Endothelial cell of umbilical vein (primary cell): ENCODE data around the gene EPHB6. TPM values are rescaled to one million over a fixed set of nuclear protein-coding genes. Genes with fewer than 3 reads are reported as not detected.

Experiments
- BruUV-seq: library from RNA; stranded (reverse); fragments of 400-500 nt; replicated peaks from 2 replicates; lab custom pipeline; 2021; lab: Mats Ljungman, UMichigan
- CTCF ChIA-PET: fragments of 300-600, 350-600 bp; sonication (Branson Sonifier 250); formaldehyde crosslinking; loops from one replicate; lab custom pipeline; 2021; ENCODE audit warnings: antibody characterized with exemption, inconsistent platforms; lab: Charles Lee
- POLR2A ChIA-PET: fragments of 300-600, 350-600 bp; sonication (Branson Sonifier 250); formaldehyde crosslinking; loops from one replicate; lab custom pipeline; 2021; ENCODE audit warnings: antibody characterized with exemption, inconsistent platforms; lab: Charles Lee
- DNase-seq: peaks from one replicate; pipeline ENCODE4 v3.0.0-alpha.2; 2011; ENCODE audit warnings: low read depth, low spot score
- FAIRE-seq: peaks from 2 replicates; lab custom pipeline; 2011; peaks lifted over from hg19 to GRCh38; lab: Jason Lieb, UNC
- H2AFZ ChIP-seq: 2 replicates; pipeline ENCODE4 v1.6.0; 2012; ENCODE audit warnings: low read depth, low read length, control low read depth, inconsistent platforms
- H3K27ac ChIP-seq: 2 replicates; pipeline ENCODE4 v1.5.1; 2011; ENCODE audit warnings: low read depth, mild to moderate bottlenecking, control low read depth, low read length, moderate library complexity; ENCODE audit not compliant: insufficient read depth
- H3K27me3 ChIP-seq, 2 experiments: 2 replicates each; pipeline versions ENCODE4 v1.6.0 to v1.6.1; 2011; ENCODE audit warnings: low read length in 2 of 2, mixed read lengths in 1 of 2; ENCODE audit not compliant: control insufficient read depth in 2 of 2, insufficient read depth in 2 of 2
- H3K36me3 ChIP-seq, 2 experiments: 2 replicates in 1 of 2; 3 replicates in 1 of 2; pipeline ENCODE4 v1.5.1; 2011; ENCODE audit warnings: low read length in 2 of 2, mild to moderate bottlenecking in 1 of 2, moderate library complexity in 1 of 2; ENCODE audit not compliant: control insufficient read depth in 2 of 2, insufficient read depth in 2 of 2; ENCODE audit errors: extremely low read depth in 1 of 2
- H3K4me1 ChIP-seq: 3 replicates; pipeline ENCODE4 v1.5.1; 2011; ENCODE audit warnings: mild to moderate bottlenecking, low read length; ENCODE audit not compliant: control insufficient read depth, insufficient read depth; ENCODE audit errors: extremely low read depth
- H3K4me2 ChIP-seq: 2 replicates; pipeline ENCODE4 v1.6.1; 2011; ENCODE audit warnings: low read length, control low read depth, mixed read lengths; ENCODE audit not compliant: insufficient read depth
- H3K4me3 ChIP-seq, 3 experiments: fragments of 200-600 bp in 1 of 3; sonication (generic), shearing (Covaris generic) in 1 of 3; replicated peaks in 1 of 3; 2 replicates each; pipeline ENCODE4 v1.5.1; 2011 to 2016; ENCODE audit warnings: control low read depth in 3 of 3, low read length in 3 of 3, mild to moderate bottlenecking in 2 of 3, inconsistent platforms in 1 of 3, low read depth in 1 of 3, moderate library complexity in 1 of 3; ENCODE audit not compliant: insufficient read depth in 1 of 3
- H3K79me2 ChIP-seq: 2 replicates; pipeline ENCODE4 v1.6.0; 2012; ENCODE audit warnings: low read length, inconsistent platforms; ENCODE audit not compliant: control insufficient read depth, insufficient read depth
- H3K9ac ChIP-seq: replicated peaks from 2 replicates; pipeline ENCODE3; 2011; ENCODE audit warnings: low read length, control low read depth; ENCODE audit not compliant: insufficient read depth; ENCODE audit errors: extremely low read depth
- H3K9me1 ChIP-seq: replicated peaks from 3 replicates; pipeline ENCODE4 v1.6.0; 2011; ENCODE audit warnings: mild to moderate bottlenecking, low read length; ENCODE audit not compliant: control insufficient read depth, insufficient read depth; ENCODE audit errors: extremely low read depth
- H3K9me3 ChIP-seq: replicated peaks from 2 replicates; pipeline ENCODE4 v1.5.1; 2012; ENCODE audit warnings: low read length, inconsistent platforms; ENCODE audit not compliant: control insufficient read depth, insufficient read depth
- H4K20me1 ChIP-seq: replicated peaks from 2 replicates; pipeline ENCODE3; 2011; ENCODE audit warnings: mild to moderate bottlenecking, low read length; ENCODE audit not compliant: control insufficient read depth, insufficient read depth; ENCODE audit errors: extremely low read depth
- CTCF ChIP-seq, 2 donors: IDR thresholded peaks; 1 replicate in 1 of 2; 2 replicates in 1 of 2; pipeline ENCODE4 v1.5.1; 2011; ENCODE audit warnings: low read length in 2 of 2, mild to moderate bottlenecking in 2 of 2, moderate library complexity in 2 of 2, control low read depth in 1 of 2, inconsistent platforms in 1 of 2, low read depth in 1 of 2; ENCODE audit not compliant: insufficient read depth in 1 of 2; ENCODE audit errors: extremely low read depth in 1 of 2
- EZH2 ChIP-seq: IDR thresholded peaks from 2 replicates; pipeline ENCODE4 v1.6.1; 2012; ENCODE audit warnings: borderline replicate concordance, low read depth, mild to moderate bottlenecking, moderate library complexity, low read length, inconsistent platforms; ENCODE audit not compliant: severe bottlenecking
- FOS ChIP-seq: IDR thresholded peaks from 2 replicates; pipeline ENCODE4 v1.6.1; 2011; ENCODE audit warnings: mild to moderate bottlenecking, low read length, moderate library complexity, borderline replicate concordance; ENCODE audit not compliant: insufficient read depth
- GATA2 ChIP-seq: IDR thresholded peaks from 2 replicates; pipeline ENCODE4 v1.7.0; 2011; ENCODE audit warnings: low read depth, mild to moderate bottlenecking, moderate library complexity, mixed read lengths, low read length; ENCODE audit not compliant: insufficient read length, insufficient read depth
- JUN ChIP-seq: IDR thresholded peaks from 2 replicates; pipeline ENCODE4 v1.6.1; 2011; ENCODE audit warnings: borderline replicate concordance, low read depth; ENCODE audit not compliant: insufficient read length, insufficient read depth
- MAX ChIP-seq: IDR thresholded peaks from 2 replicates; pipeline ENCODE4 v1.6.1; 2011; ENCODE audit not compliant: insufficient read depth, insufficient read length
- MYC ChIP-seq: IDR thresholded peaks from one replicate; pipeline ENCODE4 v1.6.1; 2011; ENCODE audit warnings: mild to moderate bottlenecking, low read depth, low read length
- POLR2A ChIP-seq: IDR thresholded peaks from 2 replicates; pipeline ENCODE4 v1.6.1; 2012; ENCODE audit warnings: low read depth, mild to moderate bottlenecking, control low read depth, low read length
- POLR2AphosphoS5 ChIP-seq: IDR thresholded peaks from 2 replicates; pipeline ENCODE4 v1.6.1; 2012; ENCODE audit warnings: low read depth, mild to moderate bottlenecking, control low read depth, low read length, moderate library complexity; ENCODE audit not compliant: insufficient read depth
- dilution Hi-C: fragments of 300-500 bp; cut with MboI; formaldehyde crosslinking; loops from one replicate; pipeline ENCODE4 v1.15.0; 2019; ENCODE audit warnings: low sequenced_read_pairs; ENCODE audit not compliant: extremely low pct_ligation_motif_present
- intact Hi-C: fragments of 100-400 bp; cut with micrococcal nuclease; formaldehyde crosslinking; loops from one replicate; pipeline ENCODE4 v1.10.0; 2022
- polyA plus RNA-seq, 4 experiments: library from polyadenylated mRNA; depleted of rRNA in 3 of 4; stranded (reverse) in 3 of 4; unstranded in 1 of 4; fragments of >200 nt; gene quantifications; 2 replicates each; pipeline versions ENCODE4 v1.2.1 to v1.2.3, GENCODE V29; 2011 to 2012; ENCODE audit warnings: missing spikeins in 1 of 4
- total RNA-seq: library from RNA; stranded (reverse); gene quantifications from 2 replicates; pipeline ENCODE4 v1.2.3, GENCODE V29; 2021

Gene EPHB6
- total and polyA plus RNA-seq, 2 donors (not counting 3 experiments of a cell fraction or from before 2014, with no cell fraction given), result 0.86 to 2.9 TPM

- Histone ChIP-seq H2AFZ (no peak overlapping the region), H3K79me2 (no peaks in the 10 kb centered on the region), H3K9me1 (no peaks in the 10 kb centered on the region), H4K20me1 (peaks cover 2% of the 10 kb centered on the region), H3K27me3 (peaks cover 0 to 2% of the 10 kb centered on the region in 2 experiments), H3K4me1 (no peaks in the 10 kb centered on the region), H3K4me3 (no peak overlapping the region), H3K9ac (no peak overlapping the region), H3K36me3 (no peaks in the 10 kb centered on the region), H3K9me3 (no peaks in the 10 kb centered on the region), H3K4me2 (no peak overlapping the region), H3K27ac (no peak overlapping the region)
- POLR2A ChIA-PET, result no interaction called here
- dilution Hi-C loops (no loop called here), intact Hi-C loops (no loop called here)
- no TSS peak for BruUV-seq
- CTCF ChIA-PET, result no interaction called here
- FAIRE-seq, result no peak
- no peak for DNase-seq
- TF ChIP-seq EZH2 (no peak), MAX (no peak), JUN (no peak), POLR2A (no peak), FOS (no peak), GATA2 (no peak), POLR2AphosphoS5 (no peak), MYC (no peak), CTCF (IDR thresholded peaks at IDR 0.05; ENCODE audit: extremely low read depth in 1 of 2, insufficient read depth in 1 of 2, low read depth in 1 of 2, low read length in 2 of 2) (no peak)
Measured at GRCh38 chr7:142917447-142917846, 62.6 kb downstream of the EPHB6 start.
